ENCODE data around the gene NINJ2. TPM values are rescaled to one million over a fixed set of nuclear protein-coding genes. Genes with fewer than 3 reads are reported as not detected.
"Not testable (repeated sequence)": the region's sequence is repeated elsewhere in the genome, so short reads cannot be mapped to it uniquely, and the experiment has no call there.

Gene NINJ2
- total RNA-seq, 2 experiments from 2014 or later: 1.1 to 3.4 TPM

- no peak for TF ChIP-seq CTCF (IDR thresholded peaks at IDR 0.05)
- Mint-ChIP-seq H3K4me3 (peak overlapping the region; percentile 96), H3K36me3 (ENCODE audit: low read depth) (peaks cover 5% of the 10 kb centered on the region), H3K27ac (peak overlapping the region; percentile 98), H3K4me1 (ENCODE audit: low read depth) (peaks cover 40% of the 10 kb centered on the region), H3K27me3 (no peaks in the 10 kb centered on the region), H3K9me3 (no peaks in the 10 kb centered on the region)
- Histone ChIP-seq H3K9me3 (ENCODE audit: control insufficient read depth in 1 of 2, insufficient read depth in 1 of 2, low read length in 2 of 2) (no peaks in the 10 kb centered on the region), H3K27ac (ENCODE audit: low read depth in 1 of 2, low read length in 2 of 2) (no peak overlapping the region), H3K27me3 (ENCODE audit: control insufficient read depth in 1 of 2, insufficient read depth in 2 of 2, low read length in 2 of 2) (no peaks in the 10 kb centered on the region), H3K4me3 (ENCODE audit: low read length) (no peak overlapping the region), H3K4me1 (ENCODE audit: insufficient read depth, low read length) (peaks cover 37% of the 10 kb centered on the region), H3K36me3 (ENCODE audit: insufficient read depth, low read length) (no peaks in the 10 kb centered on the region)
- ChIA-PET POLR2A (interaction anchor here (0.6 to 4.4 kb wide), 9 partner anchors 7 to 182 kb away, joined by 3 to 88 read pairs (median 5); partner anchors contain the start of genes NINJ2 and WNK1), CTCF (interaction anchor here (0.8 to 4.5 kb wide), 5 partner anchors 12 to 128 kb away, joined by 3 to 12 read pairs (median 4); no protein-coding TSS in a partner anchor)
- no peak for ATAC-seq (ENCODE audit: poor library complexity)
- DNase-seq: peak in 1 of 14 experiments; percentile 45
- intact Hi-C loops (cut with DNase I, micrococcal nuclease): loop anchor here in 1 of 2 experiments (5.0 kb wide), 1 partner anchor 40 kb away; no protein-coding TSS in a partner anchor
Measured at GRCh38 chr12:632102-632696, 31.0 kb downstream of the NINJ2 start.

DNA sequence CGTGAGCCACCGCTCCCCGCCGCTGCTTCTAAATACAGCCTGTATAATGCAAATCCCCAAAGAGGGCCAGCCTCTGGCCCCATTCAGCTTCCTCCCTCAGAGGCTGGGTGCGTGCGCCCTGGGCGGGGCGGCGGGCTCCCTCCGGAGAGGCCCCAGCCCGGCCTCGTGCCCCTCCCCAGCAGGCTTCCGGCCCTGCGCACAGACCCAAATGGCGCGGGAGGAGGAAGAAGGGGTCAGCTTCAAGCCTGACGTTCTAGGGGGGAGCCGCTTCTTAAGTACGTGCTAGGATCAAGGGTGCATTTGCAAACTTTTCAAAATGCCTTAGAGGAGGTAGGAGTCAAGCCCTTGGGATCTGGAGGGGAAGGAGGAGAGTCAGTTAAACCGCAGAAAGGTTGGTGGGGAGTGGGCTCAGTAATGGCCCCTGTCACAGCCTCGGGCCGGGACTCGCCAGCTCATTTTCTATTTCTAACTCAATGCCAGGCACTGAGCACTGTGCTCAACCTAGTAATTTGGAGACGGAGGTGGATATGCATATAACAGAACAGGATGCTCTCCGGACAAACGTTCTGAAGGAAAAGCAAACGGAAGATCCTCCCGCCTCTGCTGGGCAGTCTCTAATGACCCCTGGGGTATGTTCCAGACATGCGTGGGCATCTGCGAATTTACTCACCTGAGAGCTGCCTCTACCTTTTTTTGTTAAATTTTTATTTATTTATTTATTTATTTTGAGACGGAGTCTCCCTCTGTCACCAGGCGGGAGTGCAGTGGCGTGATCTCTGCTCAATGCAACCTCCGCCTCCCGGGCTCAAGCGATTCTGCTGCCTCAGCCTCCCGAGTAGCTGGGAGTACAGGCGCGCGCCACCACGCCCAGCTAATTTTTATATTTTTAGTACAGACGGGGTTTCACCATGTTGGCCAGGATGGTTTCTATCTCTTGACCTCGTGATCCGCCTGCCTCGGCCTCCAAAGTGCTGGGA, 32.3 kb downstream of the NINJ2 start:
- CTCF ChIA-PET: interaction anchor here (0.6 to 4.5 kb wide), 6 partner anchors 11 to 319 kb away, joined by 3 to 12 read pairs (median 4); partner anchors contain the start of gene RAD52

GRCh38 chr12:628742-629078, 34.5 kb downstream of the NINJ2 start:
- not testable (repeated sequence) for H3K27ac ChIP-seq (ENCODE audit: low read depth in 1 of 2, low read length in 2 of 2); ATAC-seq (ENCODE audit: poor library complexity); H3K27me3 ChIP-seq (ENCODE audit: control insufficient read depth in 1 of 2, insufficient read depth in 2 of 2, low read length in 2 of 2); H3K36me3 ChIP-seq (ENCODE audit: insufficient read depth, low read length); H3K9me3 Mint-ChIP-seq; H3K9me3 ChIP-seq (ENCODE audit: control insufficient read depth in 1 of 2, insufficient read depth in 1 of 2, low read length in 2 of 2); DNase-seq; H3K36me3 Mint-ChIP-seq (ENCODE audit: low read depth); H3K27me3 Mint-ChIP-seq; H3K4me3 ChIP-seq (ENCODE audit: low read length)
- H3K4me1 ChIP-seq (ENCODE audit: insufficient read depth, low read length): peaks cover 39% of the 10 kb centered on the region
- CTCF ChIA-PET: interaction anchor here (4.5 kb wide), 1 partner anchor 53 kb away, joined by 12 read pairs; no protein-coding TSS in a partner anchor
- Mint-ChIP-seq H3K4me3 (peak overlapping the region; percentile 36), H3K27ac (peak overlapping the region; percentile 98), H3K4me1 (ENCODE audit: low read depth) (peaks cover 59% of the 10 kb centered on the region)
- intact Hi-C loops (cut with DNase I, micrococcal nuclease): loop anchor here in 1 of 2 experiments (5.0 kb wide), 1 partner anchor 51 kb away; no protein-coding TSS in a partner anchor
- POLR2A ChIA-PET: interaction anchor here (4.4 kb wide), 1 partner anchor 14 kb away, joined by 55 read pairs; no protein-coding TSS in a partner anchor

More for the DNA sequence above, 32.3 kb downstream of the NINJ2 start:
- peak overlapping the region in 1 of 2 donors; percentile 60 for H3K27ac ChIP-seq (ENCODE audit: low read depth in 1 of 2, low read length in 2 of 2)
- DNase-seq (peak in 13 of 14 experiments; percentile 41 to 85 (median 66)), ATAC-seq (ENCODE audit: poor library complexity) (peak; percentile 95)
- intact Hi-C loops (cut with DNase I, micrococcal nuclease): loop anchor here in 1 of 2 experiments (5.0 kb wide), 1 partner anchor 41 kb away; no protein-coding TSS in a partner anchor
- no peak for TF ChIP-seq CTCF (IDR thresholded peaks at IDR 0.05)
- H3K9me3 ChIP-seq (ENCODE audit: control insufficient read depth in 1 of 2, insufficient read depth in 1 of 2, low read length in 2 of 2): no peaks in the 10 kb centered on the region
- Mint-ChIP-seq H3K4me3 (peak overlapping the region; percentile 96), H3K36me3 (ENCODE audit: low read depth) (peaks cover 5% of the 10 kb centered on the region), H3K4me1 (ENCODE audit: low read depth) (peaks cover 41% of the 10 kb centered on the region), H3K27me3 (no peaks in the 10 kb centered on the region), H3K27ac (peak overlapping the region; percentile 98), H3K9me3 (no peaks in the 10 kb centered on the region)
- H3K4me1 ChIP-seq (ENCODE audit: insufficient read depth, low read length): peaks cover 37% of the 10 kb centered on the region
- no peaks in the 10 kb centered on the region for H3K27me3 ChIP-seq (ENCODE audit: control insufficient read depth in 1 of 2, insufficient read depth in 2 of 2, low read length in 2 of 2)
- no peak overlapping the region for H3K4me3 ChIP-seq (ENCODE audit: low read length)
- no peaks in the 10 kb centered on the region for H3K36me3 ChIP-seq (ENCODE audit: insufficient read depth, low read length)
- POLR2A ChIA-PET: interaction anchor here (0.6 to 4.4 kb wide), 31 partner anchors 8 to 318 kb away, joined by 3 to 88 read pairs (median 5); partner anchors contain the start of genes RAD52 and WNK1

All from CD4-positive, alpha-beta T cell (primary cell).